HG03439 (cell line): Measurements from ENCODE around the gene TGFB1I1.

ENCODE experiments used
- ATAC-seq: cut with Tn5 transposase; IDR thresholded peaks from one replicate; pipeline ENCODE4 v1.9.1; 2021; ENCODE audit warnings: mild to moderate bottlenecking, moderate library complexity; ENCODE audit not compliant: unreplicated experiment

TGFB1I1 gene

GRCh38 chr16:31451681-31452351 lies 20.1 kb upstream of the TGFB1I1 start:
- ATAC-seq, result no peak

GRCh38 chr16:31452631-31453106 lies 19.3 kb upstream of the TGFB1I1 start:
- no peak for ATAC-seq

GRCh38 chr16:31453255-31454204 lies 18.4 kb upstream of the TGFB1I1 start:
- ATAC-seq, result no peak

- no peak for ATAC-seq
These were observed 16.2 kb upstream of the TGFB1I1 start for GRCh38 chr16:31455601-31456314.

- ATAC-seq, result no peak
These were observed 15.0 kb upstream of the TGFB1I1 start for GRCh38 chr16:31456988-31457360.

GRCh38 chr16:31458073-31458843 lies 13.7 kb upstream of the TGFB1I1 start:
- peak; percentile 3 for ATAC-seq

- peak; percentile 75 for ATAC-seq
These were observed 12.9 kb upstream of the TGFB1I1 start, which contains the start of gene ARMC5 for GRCh38 chr16:31458844-31459686. TSS of gene ARMC5 (plus strand) at chr16:31459501. CDS start at chr16:31459525, 24 bp downstream.

- peak; percentile 68 for ATAC-seq
These were observed 12.0 kb upstream of the TGFB1I1 start for GRCh38 chr16:31459687-31460581.

- ATAC-seq, result no peak
These were observed 11.4 kb upstream of the TGFB1I1 start for GRCh38 chr16:31460582-31461002.

- ATAC-seq, result no peak
These were observed 10.6 kb upstream of the TGFB1I1 start for GRCh38 chr16:31461201-31461920.

- ATAC-seq, result no peak
These were observed 9.8 kb upstream of the TGFB1I1 start for GRCh38 chr16:31461921-31462804.

GRCh38 chr16:31464348-31464769 lies 7.6 kb upstream of the TGFB1I1 start:
- ATAC-seq, result no peak

GRCh38 chr16:31464781-31465260 lies 7.1 kb upstream of the TGFB1I1 start:
- ATAC-seq, result no peak

GRCh38 chr16:31465788-31466370 lies 6.1 kb upstream of the TGFB1I1 start:
- ATAC-seq, result no peak

- no peak for ATAC-seq
These were observed 5.5 kb upstream of the TGFB1I1 start for GRCh38 chr16:31466381-31466841.

- no peak for ATAC-seq
These were observed 4.7 kb upstream of the TGFB1I1 start for GRCh38 chr16:31467151-31467773.
